HG03342 (cell line): ENCODE results near the gene SHC2.
"Not testable (repeated sequence)": the region's sequence is repeated elsewhere in the genome, so short reads cannot be mapped to it uniquely, and the experiment has no call there.

ENCODE experiments used
- ATAC-seq: cut with Tn5 transposase; IDR thresholded peaks from one replicate; pipeline ENCODE4 v1.9.1; 2021; ENCODE audit warnings: mild to moderate bottlenecking, moderate library complexity; ENCODE audit not compliant: unreplicated experiment

SHC2 gene

GRCh38 chr19:447816-448560 is 12.8 kb downstream of the SHC2 start:
- no peak for ATAC-seq

GRCh38 chr19:447064-447426 is 13.8 kb downstream of the SHC2 start:
- no peak for ATAC-seq

GRCh38 chr19:444677-445210 is 16.1 kb downstream of the SHC2 start:
- no peak for ATAC-seq

GRCh38 chr19:443005-443404 is 17.8 kb downstream of the SHC2 start:
- no peak for ATAC-seq

- ATAC-seq: no peak
Measured at GRCh38 chr19:442085-442484, 18.7 kb downstream of the SHC2 start.

GRCh38 chr19:441213-441836 is 19.5 kb downstream of the SHC2 start:
- no peak for ATAC-seq

- ATAC-seq: no peak
Measured at GRCh38 chr19:440391-441212, 20.2 kb downstream of the SHC2 start.

- no peak for ATAC-seq
Measured at GRCh38 chr19:439167-439900, 21.5 kb downstream of the SHC2 start.

- ATAC-seq: no peak
Measured at GRCh38 chr19:438416-438958, 22.3 kb downstream of the SHC2 start.

GRCh38 chr19:437041-437440 is 23.8 kb downstream of the SHC2 start:
- ATAC-seq: no peak

GRCh38 chr19:436413-436950 is 24.4 kb downstream of the SHC2 start:
- no peak for ATAC-seq

- no peak for ATAC-seq
Measured at GRCh38 chr19:435707-436412, 25.0 kb downstream of the SHC2 start.

- no peak for ATAC-seq
Measured at GRCh38 chr19:435056-435706, 25.7 kb downstream of the SHC2 start.

GRCh38 chr19:434152-434960 is 26.5 kb downstream of the SHC2 start:
- ATAC-seq: no peak

GRCh38 chr19:430701-431100 is 30.1 kb downstream of the SHC2 start:
- ATAC-seq: no peak

- ATAC-seq: no peak
Measured at GRCh38 chr19:428149-428548, 32.7 kb downstream of the SHC2 start.

- ATAC-seq: not testable (repeated sequence)
Measured at GRCh38 chr19:427675-428074, 33.2 kb downstream of the SHC2 start.

- ATAC-seq: no peak
Measured at GRCh38 chr19:426725-427445, 33.9 kb downstream of the SHC2 start.
